Transverse colon (tissue), 4 donors: Measurements from ENCODE around the gene IPO7. TPM values are rescaled to one million over a fixed set of nuclear protein-coding genes. Genes with fewer than 3 reads are reported as not detected.
"Not testable (repeated sequence)": the region's sequence is repeated elsewhere in the genome, so short reads cannot be mapped to it uniquely, and the experiment has no call there.

Experiments used
- DNase-seq: peaks from one replicate; pipeline ENCODE4 v3.0.0-alpha.2; 2019
- H3K27ac ChIP-seq, 4 donors: fragments of 200-600 bp; sonication (generic); 2 replicates each; pipeline ENCODE4 v1.5.1; 2016 to 2018; ENCODE audit warnings: inconsistent platforms in 4 of 4
- H3K27me3 ChIP-seq: fragments of 200-600 bp; sonication (generic); 2 replicates; pipeline ENCODE4 v1.5.1; 2017; ENCODE audit warnings: inconsistent platforms
- H3K36me3 ChIP-seq, 4 donors: fragments of 200-600 bp; sonication (generic); 2 replicates each; pipeline ENCODE4 v1.5.1; 2017 to 2019; ENCODE audit warnings: inconsistent platforms in 4 of 4
- H3K4me1 ChIP-seq, 4 donors: fragments of 200-600 bp; sonication (generic); 2 replicates each; pipeline ENCODE4 v1.5.1; 2017 to 2020; ENCODE audit warnings: inconsistent platforms in 4 of 4
- H3K4me3 ChIP-seq, 4 donors: fragments of 200-600 bp; sonication (generic); 1 replicate in 1 of 4; 2 replicates in 3 of 4; pipeline versions ENCODE4 v1.5.1 to v1.6.1; 2017 to 2019; ENCODE audit warnings: inconsistent platforms in 4 of 4
- H3K9me3 ChIP-seq, 2 donors: fragments of 200-600 bp; sonication (generic); 2 replicates each; pipeline ENCODE4 v1.5.1; 2017 to 2019; ENCODE audit warnings: inconsistent platforms in 2 of 2
- CTCF ChIP-seq, 5 experiments: fragments of 200-600 bp in 3 of 5; fragments of 450-650 bp in 2 of 5; sonication (generic) in 3 of 5; IDR thresholded peaks; 1 replicate in 2 of 5; 2 replicates in 3 of 5; pipeline ENCODE4 v1.5.1; 2016 to 2017; ENCODE audit warnings: antibody characterized with exemption in 5 of 5, inconsistent platforms in 3 of 5, mild to moderate bottlenecking in 2 of 5, moderate library complexity in 1 of 5
- EP300 ChIP-seq: sonication (generic); formaldehyde crosslinking; IDR thresholded peaks from one replicate; pipeline ENCODE4 v1.6.1; 2017; ENCODE audit warnings: antibody characterized with exemption, low read depth
- POLR2A ChIP-seq: fragments of 450-650 bp; IDR thresholded peaks from one replicate; pipeline ENCODE4 v1.6.1; 2016; ENCODE audit warnings: antibody characterized with exemption, mild to moderate bottlenecking, moderate library complexity
- POLR2AphosphoS5 ChIP-seq, 3 donors: sonication (generic); formaldehyde crosslinking; IDR thresholded peaks; one replicate each; pipeline ENCODE4 v1.6.1; 2016; ENCODE audit warnings: antibody characterized with exemption in 3 of 3
- WGBS, 2 donors: methylation state at CpG; one replicate each; pipeline ENCODE4 v1.1.5; 2018; ENCODE audit warnings: low coverage in 1 of 2; 5-methylcytosine and 5-hydroxymethylcytosine counted together
- in situ Hi-C, 4 donors: fragments of 200-750 bp; cut with MboI; loops; one replicate each; pipeline versions ENCODE4 v1.15.0 to v1.15.1; 2017; ENCODE audit warnings: low sequenced_read_pairs in 3 of 4, low pct_ligation_motif_present in 1 of 4, low pct_unique_long_range_greater_than_20kb in 1 of 4
- intact Hi-C: fragments of 100-400 bp; cut with DNase I; formaldehyde crosslinking; loops from one replicate; pipeline ENCODE4 v1.15.1; 2023; ENCODE audit warnings: low total_unique reads
- total RNA-seq, 4 donors: library from RNA; depleted of rRNA; stranded (reverse); fragments of >200 nt; gene quantifications; one replicate each; pipeline ENCODE4 v1.1.0, GENCODE V29; 2016

The IPO7 gene
- total RNA-seq, 4 donors from 2014 or later, result 20.9 to 64.5 (median 44.6) TPM

GRCh38 chr11:9428706-9429105 is 44.3 kb downstream of the IPO7 start:
- TF ChIP-seq POLR2AphosphoS5 (IDR thresholded peaks at IDR 0.05) (no peak), POLR2A (no peak), EP300 (no peak)
- DNase-seq, result no peak
- Histone ChIP-seq H3K36me3 (peaks cover 0 to 77% (median 35%) of the 10 kb centered on the region in 4 donors), H3K4me1 (no peaks in the 10 kb centered on the region), H3K4me3 (no peak overlapping the region), H3K27ac (no peak overlapping the region), H3K27me3 (no peaks in the 10 kb centered on the region), H3K9me3 (no peaks in the 10 kb centered on the region)
- intact Hi-C loops (no loop called here), in situ Hi-C loops (no loop called here)
- 70 to 88% methylated on average over 1 of the region's 1 CpG for WGBS, 2 donors

- H3K4me3 ChIP-seq, result no peak overlapping the region
- in situ Hi-C loops, result no loop called here
- no peaks in the 10 kb centered on the region for H3K27me3 ChIP-seq
- H3K9me3 ChIP-seq, result no peaks in the 10 kb centered on the region
- TF ChIP-seq POLR2A (no peak), CTCF (IDR thresholded peaks at IDR 0.05) (no peak), EP300 (no peak)
- H3K4me1 ChIP-seq, result no peaks in the 10 kb centered on the region
- peaks cover 0 to 86% (median 41%) of the 10 kb centered on the region in 4 donors for H3K36me3 ChIP-seq
- intact Hi-C loops, result no loop called here
- DNase-seq, result no peak
- no peak overlapping the region for H3K27ac ChIP-seq
- 85 to 95% methylated on average over 2 to 4 of the region's 4 CpGs for WGBS, 2 donors
Measured at GRCh38 chr11:9438611-9439010, 54.2 kb downstream of the IPO7 start.

DNA sequence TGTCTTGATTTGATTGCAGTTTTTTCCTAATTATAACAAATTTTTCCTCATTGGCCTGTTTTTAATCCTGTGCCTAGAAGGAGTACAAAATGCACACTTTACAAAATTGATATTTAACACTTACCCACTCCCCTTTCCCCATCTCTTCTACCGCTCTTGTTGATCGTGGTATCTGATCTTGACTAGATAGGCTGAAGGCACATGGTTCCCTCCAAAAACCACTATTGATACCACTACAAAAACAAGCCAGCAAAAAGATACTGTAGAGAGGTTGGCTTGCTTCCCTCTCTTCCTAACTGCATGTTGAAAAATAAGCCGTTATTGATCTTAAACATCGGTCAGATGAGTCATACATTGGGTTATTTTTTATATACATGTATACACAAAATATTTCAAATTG is 61.8 kb downstream of the IPO7 start:
- peaks cover 0 to 3% of the 10 kb centered on the region in 2 donors for H3K9me3 ChIP-seq
- 93 to 96% methylated on average over 4 of the region's 4 CpGs for WGBS, 2 donors
- intact Hi-C loops, result no loop called here
- no peaks in the 10 kb centered on the region for H3K27me3 ChIP-seq
- no peak overlapping the region for H3K27ac ChIP-seq
- H3K4me1 ChIP-seq, result no peaks in the 10 kb centered on the region
- TF ChIP-seq EP300, result no peak
- no peak for TF ChIP-seq POLR2A
- no peak for TF ChIP-seq POLR2AphosphoS5 (IDR thresholded peaks at IDR 0.05)
- no peak for TF ChIP-seq CTCF (IDR thresholded peaks at IDR 0.05)
- H3K4me3 ChIP-seq, result no peak overlapping the region
- H3K36me3 ChIP-seq, result peaks cover 0 to 42% (median 13%) of the 10 kb centered on the region in 4 donors
- DNase-seq, result no peak
- in situ Hi-C loops, result no loop called here

DNA sequence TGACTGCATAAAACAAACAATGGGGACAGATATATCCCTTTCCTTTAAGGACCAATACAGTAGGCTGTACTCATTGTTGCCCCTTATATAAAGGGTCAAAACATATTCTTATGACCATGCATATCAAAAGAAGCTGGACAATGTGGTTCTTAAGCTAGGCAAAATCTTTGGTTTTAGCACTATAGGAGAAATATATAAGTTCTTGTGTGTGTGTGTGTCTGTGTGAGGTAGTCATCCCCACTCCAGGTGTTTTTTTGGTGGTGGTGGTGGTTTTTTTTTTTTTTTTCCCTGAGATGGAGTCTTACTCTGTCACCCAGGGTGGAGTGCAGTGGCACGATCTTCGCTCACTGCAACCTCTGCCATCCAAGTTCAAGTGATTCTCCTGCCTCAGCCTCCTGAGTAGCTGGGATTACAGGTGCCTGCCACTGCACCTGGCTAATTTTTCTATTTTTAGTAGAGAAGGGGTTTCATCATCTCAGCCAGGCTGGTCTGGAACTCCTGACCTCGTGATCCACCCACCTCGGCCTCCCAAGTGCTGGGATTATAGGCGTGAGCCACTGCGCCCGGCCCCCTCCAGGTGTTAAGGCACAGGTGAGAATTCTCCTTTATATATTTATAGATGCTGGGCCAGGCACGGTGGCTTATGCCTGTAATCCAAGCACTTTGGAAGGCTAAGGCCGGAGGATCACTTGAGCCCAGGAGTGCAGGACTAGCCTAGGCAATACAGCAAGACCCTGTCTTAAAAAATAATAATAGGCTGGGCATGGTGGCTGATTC is 64.3 kb downstream of the IPO7 start:
- no peak overlapping the region for H3K27ac ChIP-seq
- DNase-seq, result no peak
- in situ Hi-C loops (no loop called here), intact Hi-C loops (no loop called here)
- no peak overlapping the region for H3K4me3 ChIP-seq
- no peaks in the 10 kb centered on the region for H3K4me1 ChIP-seq
- H3K36me3 ChIP-seq, result peaks cover 0 to 16% (median 3%) of the 10 kb centered on the region in 4 donors
- no peaks in the 10 kb centered on the region for H3K27me3 ChIP-seq
- TF ChIP-seq POLR2A (no peak), POLR2AphosphoS5 (IDR thresholded peaks at IDR 0.05) (no peak), EP300 (no peak)
- H3K9me3 ChIP-seq, result peaks cover 7 to 12% of the 10 kb centered on the region in 2 donors
- WGBS, 2 donors, result 97 to 100% methylated on average over 4 to 9 of the region's 9 CpGs

GRCh38 chr11:9452023-9452422 is 67.6 kb downstream of the IPO7 start:
- H3K27ac ChIP-seq, intact Hi-C loops, H3K36me3 ChIP-seq, H3K4me3 ChIP-seq, in situ Hi-C loops, H3K4me1 ChIP-seq, DNase-seq, H3K27me3 ChIP-seq: not testable (repeated sequence)
- 94 to 97% methylated on average over 4 to 7 of the region's 7 CpGs for WGBS, 2 donors
- H3K9me3 ChIP-seq, result peaks cover 7 to 12% of the 10 kb centered on the region in 2 donors
